Fibroblast of skin of scalp (primary cell): ENCODE measurements around the gene GNB1L.
"Not testable (repeated sequence)": the region's sequence is repeated elsewhere in the genome, so short reads cannot be mapped to it uniquely, and the experiment has no call there.

Experiments used
- DNase-seq: peaks from one replicate; pipeline ENCODE4 v3.0.0-alpha.2; 2013

Gene GNB1L

DNA sequence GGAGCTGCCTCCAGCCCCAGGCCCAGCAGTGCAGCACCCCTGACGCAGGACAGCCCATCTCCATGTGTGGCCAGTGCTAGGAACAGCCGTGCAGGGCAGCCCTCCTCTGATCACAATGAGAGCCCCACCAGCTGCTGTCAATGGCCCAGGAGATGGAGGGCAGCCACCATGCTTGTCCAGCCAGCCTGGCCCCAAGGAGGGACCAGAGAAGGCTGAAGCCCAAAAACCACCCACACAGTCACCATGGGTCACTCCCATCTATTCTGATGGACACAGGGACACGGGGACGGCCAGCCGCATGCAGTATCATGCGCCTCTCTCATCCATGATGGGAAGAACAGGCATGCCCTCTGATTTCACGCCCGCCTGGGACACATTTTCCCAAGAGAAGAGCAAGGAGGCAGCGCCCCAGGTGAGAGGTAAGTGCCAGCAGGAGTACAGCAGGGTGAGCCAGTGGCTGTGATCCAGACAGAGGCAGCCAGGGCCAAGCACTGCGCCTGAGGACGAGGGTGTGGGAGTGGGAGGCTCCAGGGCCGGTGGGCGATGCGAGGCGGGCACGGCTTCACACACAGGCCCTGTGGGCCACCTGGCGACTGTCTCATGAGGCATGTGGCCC lies 33.6 kb upstream of the GNB1L start:
- no peak for DNase-seq

DNA sequence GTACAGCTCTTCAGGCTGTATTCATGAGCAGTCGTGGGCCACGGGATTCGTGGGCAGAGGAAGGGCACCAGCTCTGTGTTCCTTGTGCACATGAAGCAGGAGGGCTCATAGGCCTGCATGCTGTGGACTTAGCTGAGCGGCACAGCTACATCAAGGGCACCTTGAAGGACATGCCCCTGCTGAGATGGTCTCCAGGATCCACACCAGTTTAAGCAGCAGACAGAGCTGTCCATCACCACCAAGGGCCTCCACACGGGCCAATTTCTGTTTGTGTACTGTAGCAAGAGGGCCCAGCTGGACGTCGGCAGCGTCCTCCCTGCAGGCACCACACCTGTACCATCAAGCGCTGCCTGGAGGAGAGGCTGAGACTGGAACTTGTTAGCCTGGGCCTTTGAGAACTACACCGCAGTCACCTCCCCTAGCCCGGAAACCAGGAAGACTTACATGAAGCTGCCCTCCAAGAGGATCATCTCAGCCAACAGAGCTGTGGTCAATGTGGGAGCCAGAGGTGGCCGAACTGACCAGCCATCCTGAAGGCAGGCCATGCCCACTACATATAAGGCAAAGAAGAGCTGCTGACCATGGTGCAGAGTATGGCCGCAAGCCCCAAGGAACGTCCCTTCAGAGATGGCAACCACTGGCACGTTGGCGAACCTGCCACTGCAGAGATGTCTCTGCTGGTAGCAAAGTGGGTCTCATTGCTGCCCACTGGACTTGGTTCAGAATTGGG lies 32.7 kb upstream of the GNB1L start:
- DNase-seq, result no peak

DNA sequence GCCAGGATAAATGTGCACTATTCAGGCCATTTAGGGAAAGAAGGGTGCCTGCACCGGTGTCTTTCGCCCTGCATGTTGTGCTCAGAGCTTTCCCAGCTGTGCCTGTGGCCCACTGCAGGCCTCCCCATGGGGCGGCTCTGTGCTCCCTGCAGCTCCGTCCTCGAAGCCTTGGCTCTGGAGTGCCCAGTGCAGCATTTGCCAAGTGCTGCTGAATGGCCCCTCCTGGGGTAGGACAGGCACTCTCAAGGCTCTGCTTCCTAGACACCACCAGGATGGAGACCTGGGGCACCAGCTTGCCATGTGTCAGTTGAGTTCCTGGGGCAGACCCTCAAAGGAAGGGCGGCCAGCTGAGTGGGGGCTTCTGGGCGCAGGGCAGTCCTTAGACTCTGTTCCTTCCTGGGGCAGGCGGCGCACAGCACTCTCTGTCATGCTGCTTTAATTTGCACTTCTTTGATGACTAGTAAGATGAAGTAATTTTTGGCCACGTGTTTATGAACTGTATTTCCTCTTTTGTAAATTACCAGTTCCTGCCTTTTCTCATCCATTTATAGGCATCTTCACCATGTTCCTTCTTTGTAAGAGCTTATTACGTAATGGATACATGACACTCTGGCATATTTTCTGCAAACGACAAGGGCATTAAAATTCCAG lies 32.1 kb upstream of the GNB1L start:
- DNase-seq, result peak; percentile 76

DNA sequence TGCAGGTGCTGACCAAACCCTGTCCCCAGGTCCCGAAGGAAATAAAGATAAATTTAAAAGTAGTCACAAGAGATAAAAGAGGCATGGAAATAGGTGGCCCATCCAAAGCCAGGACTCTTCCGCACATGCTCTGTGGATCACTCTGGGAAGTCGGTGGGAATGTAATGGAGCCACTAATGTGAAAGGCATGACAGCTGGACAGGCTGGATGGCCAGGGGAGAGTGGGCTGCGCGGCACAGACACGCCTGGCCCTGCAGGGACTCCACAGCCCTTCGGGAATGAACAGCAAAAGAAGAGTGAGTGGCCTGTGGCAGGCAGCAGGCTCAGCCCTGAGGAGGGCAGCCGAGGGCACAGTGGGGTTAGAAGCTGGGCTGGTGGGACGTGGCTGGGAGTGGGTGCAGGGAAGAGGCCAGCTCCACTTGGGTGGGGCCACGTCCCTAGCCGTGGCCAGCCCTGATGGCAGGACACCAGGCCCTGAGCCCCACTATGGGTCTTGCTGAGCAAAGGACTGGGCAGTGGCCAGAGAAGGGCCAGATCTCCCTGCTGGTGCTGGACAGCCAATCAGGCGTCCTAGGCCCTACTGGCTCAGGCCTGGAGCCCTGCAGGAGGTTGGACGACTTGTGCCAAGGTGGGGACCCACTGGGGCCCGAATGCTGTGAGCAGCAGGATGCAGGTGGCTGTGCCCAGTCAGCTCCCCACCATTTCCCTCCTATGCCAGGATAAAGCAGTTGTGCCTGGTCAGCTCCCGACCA lies 31.3 kb upstream of the GNB1L start:
- DNase-seq, result peak; percentile 28

DNA sequence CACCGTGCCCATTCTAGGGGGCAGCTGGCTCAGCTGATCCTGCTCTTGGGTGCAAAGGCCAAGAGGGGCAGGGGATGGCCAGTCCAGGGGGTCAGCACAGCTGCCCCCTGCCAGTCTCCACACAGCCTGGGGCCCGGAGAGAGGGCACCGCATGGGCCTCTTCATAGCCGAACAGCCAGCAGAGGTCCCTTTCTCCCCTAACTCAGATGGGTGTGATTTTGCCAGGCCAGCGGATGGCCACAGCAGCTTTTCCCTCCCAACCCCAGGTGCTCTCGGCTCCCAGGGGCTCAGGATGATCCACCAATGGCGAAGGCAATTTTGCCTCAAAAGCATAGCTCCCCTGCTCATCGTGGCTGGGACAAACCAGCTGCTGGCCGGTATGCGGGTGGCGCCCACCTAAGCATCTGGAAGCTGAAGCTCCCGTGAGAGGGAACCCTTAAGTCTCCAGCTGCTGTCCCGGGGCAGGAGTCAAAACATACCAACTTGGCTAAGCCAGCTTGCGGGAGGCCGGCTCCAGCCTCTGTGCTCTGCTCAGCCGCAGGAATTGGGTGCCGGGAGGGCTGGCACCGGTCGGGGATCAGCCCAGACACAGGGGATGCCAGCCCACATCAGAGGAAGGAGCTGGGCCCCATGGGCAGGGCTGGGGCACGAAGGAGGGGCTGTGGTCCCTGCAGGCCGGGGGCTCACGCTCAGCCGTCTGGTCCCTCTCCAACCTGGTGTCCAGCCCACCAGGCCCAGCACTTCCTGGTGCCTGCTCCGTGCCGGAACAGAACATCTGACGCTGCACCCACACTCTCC lies 30.5 kb upstream of the GNB1L start:
- DNase-seq, result peak; percentile 57

DNA sequence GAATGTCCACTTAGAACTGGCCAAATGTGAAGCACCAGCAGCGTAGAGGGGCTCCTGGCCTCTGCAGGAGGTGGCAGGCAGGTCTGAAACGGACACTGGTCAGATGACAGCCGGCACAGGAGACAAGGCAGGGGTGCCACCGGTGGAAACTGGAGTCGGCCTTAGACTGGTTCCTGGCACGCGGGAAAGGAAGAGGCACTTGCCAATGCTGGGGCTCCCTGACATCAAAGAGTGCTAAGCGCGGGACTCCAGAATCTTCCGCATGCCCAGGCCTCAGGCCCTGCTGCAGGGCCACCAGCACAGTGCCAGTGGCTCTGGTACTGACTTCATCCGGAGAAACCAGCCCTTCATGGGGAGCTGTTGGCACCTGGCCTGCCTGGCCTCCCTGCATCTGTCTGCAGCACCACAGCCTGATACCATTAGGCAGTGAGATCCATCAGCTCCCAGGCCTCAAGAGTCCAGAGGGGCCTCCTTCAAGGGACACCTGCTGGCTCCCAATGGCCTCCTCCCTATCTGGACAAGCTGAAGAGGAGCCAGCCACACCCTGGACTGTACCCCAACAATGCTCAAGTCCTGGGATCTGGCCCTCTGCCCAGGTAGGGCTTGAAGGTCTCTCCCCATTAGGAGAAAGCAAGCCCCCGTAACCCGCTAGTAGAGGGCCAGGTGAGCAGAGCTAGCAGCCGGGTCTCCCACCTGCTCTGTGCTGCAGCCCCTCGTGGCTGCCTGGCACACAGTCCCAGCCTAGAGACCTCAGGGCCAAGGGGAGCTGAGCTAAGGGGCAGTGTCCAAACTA lies 29.7 kb upstream of the GNB1L start:
- no peak for DNase-seq

DNA sequence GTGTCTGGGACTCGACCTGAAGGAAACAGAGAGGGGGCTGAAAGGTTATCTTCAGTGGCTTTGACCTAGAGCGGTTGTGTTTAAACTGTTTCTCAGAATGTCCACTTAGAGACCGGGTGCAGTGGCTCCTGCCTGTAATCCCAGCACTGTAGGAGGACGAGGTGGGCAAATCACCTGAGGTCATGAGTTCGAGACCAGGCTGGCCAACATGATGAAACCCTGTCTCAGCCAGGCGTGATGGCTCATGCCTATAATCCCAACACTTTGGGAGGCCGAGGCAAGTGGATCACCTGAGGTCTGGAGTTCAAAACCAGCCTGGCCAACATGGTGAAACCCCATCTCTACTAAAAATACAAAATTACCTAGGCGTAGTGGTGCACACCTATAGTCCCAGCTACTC lies 28.8 kb upstream of the GNB1L start:
- DNase-seq, result not testable (repeated sequence)

DNA sequence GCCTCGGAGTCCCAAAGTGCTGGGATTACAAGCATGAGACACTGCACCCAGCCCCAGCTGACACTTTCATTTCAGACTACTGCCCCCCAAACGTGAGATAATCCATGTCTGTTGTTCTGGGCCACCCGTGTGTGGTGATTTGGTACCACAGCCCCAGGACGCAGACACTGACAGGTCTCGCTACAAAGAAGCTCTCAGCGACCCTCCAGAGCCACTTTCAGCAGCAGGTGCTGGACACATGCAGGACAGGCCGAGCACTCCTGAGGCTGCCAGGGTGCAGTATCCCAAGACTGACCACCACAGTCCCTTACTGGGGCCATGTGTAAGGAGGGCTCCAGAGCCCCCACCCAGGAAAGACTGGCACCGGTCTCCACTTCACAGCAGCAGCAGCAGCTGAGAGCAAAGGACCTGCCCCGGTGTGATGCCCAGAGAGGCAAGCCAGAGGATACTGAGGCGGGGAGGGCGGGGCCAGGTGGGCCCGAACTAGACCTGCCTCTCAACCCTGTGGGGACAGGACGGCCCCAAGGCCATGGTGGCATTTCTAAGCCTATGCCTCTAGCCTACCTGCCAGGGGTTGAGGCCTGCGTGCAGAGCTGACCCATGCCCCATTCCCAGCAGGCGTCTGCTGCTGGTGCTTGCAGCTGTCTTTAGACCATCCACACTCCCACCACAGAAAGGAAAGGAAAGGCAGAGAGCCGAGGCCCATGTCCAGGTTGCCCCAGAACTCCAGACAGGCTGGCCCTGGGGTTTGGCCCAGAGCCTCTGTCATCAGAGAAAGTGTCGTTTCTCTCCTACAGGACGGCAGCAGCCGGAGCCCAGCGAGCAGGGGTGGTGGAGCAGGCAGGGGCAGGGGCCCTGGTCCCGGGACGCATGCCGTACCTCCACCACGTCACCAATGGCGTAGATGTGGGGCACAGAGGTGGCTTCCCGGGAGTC lies 28.0 kb upstream of the GNB1L start:
- DNase-seq, result no peak

DNA sequence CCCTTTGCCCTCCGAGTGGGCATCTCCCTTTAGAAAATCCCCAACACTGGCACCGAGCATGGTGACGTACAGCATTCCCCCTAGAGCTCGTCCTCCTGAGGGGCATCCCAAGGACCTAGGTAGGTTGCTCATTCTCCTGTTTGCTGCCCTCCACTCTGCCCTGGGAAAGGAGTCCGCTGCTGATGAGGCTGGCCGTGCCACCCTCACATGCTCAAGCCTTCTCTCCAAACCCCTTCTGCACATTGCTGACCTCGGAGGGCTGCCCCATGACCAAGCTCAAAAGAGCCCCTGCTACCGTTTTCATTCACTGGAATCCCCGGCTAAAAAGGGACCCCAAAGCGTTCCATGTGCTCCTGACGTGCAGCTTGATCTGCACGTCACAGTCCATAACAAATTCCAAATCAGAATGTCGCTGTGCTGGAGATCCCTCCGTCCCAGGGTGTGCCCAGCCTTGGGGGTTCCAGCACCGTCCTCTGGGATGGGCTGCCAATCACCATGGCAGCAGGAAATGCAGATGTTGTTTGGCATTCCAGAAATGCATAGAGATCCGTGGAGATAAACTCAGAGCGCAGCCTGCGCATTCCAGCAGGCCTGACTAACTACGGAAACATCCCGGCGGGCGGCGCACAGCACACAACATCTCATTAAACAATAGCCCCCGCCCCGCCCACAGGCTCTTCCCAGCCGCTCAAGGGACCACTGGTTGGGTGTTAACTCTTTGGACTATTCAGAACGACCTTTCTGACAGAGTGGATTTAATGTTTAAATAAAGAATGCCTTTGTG lies 26.3 kb upstream of the GNB1L start:
- DNase-seq, result peak; percentile 99

DNA sequence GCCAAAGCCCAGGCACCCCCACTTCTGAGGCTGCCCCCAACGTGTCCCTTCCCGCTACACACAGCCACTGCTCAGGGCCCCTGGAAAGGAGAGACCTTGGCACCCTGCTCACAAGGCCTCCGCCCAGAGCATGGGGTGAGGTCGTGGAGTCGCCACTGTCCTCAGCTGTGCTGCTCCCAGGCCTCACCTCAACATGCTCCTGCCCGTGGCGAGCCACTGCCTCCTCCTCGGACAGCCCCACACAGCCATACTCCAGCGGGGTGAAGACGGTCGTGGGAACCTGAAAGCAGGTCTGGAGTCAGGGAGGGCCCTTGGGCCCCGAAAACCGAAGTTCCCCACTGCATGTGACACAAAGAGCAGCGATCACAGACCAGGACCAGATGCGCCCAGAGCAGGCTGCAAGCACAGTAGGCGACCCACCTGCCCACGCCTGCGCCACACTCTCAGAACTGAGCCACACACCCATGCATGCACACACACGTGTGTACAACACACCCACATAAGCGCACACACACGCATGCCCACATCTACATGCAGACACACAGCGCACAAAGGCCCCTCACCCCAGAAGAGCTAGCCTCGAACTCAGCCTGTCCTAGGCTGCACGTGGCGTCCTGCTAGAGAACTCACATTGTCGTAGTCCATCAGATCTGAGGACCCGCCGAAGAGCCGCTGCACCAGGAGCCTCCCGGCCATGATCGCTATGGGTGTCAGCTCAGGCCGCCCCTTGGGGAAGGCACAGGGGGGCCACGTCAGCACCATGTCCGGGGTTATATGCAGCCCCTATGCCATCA lies 25.5 kb upstream of the GNB1L start:
- DNase-seq, result no peak

DNA sequence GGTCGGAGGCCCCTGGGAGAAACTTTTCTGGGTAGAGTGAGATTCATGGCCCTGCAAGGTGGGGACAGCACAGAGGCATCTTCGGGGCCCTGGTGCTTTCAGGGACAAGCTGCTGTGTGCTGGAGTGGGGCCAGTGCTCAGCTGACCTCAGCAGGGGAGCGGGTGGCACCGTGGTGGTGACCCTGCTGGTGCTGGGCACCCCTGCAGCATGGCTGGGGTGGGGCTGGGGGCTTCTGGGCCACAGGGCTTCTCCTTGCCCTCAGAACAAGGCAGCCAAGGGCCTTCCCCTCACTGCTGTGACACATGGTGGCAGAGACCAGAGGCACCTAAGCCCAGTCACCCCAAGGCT lies 24.9 kb upstream of the GNB1L start:
- no peak for DNase-seq

DNA sequence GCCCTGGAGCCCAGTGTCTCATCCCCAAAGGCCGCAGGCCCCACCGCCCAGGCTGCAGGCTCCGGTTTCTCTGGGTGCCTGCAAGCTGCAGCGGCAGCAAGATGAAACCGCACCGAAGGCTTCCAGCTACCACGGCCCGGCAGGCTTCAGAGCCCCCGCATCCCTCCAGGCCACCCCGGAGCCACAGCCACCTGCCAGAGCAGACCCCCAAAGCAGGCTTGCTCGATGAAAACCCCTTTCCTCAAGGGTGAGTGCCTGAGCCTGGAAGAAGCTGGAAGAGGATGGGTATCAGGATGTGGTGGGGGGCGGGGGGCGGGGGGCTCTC lies 24.5 kb upstream of the GNB1L start:
- no peak for DNase-seq

DNA sequence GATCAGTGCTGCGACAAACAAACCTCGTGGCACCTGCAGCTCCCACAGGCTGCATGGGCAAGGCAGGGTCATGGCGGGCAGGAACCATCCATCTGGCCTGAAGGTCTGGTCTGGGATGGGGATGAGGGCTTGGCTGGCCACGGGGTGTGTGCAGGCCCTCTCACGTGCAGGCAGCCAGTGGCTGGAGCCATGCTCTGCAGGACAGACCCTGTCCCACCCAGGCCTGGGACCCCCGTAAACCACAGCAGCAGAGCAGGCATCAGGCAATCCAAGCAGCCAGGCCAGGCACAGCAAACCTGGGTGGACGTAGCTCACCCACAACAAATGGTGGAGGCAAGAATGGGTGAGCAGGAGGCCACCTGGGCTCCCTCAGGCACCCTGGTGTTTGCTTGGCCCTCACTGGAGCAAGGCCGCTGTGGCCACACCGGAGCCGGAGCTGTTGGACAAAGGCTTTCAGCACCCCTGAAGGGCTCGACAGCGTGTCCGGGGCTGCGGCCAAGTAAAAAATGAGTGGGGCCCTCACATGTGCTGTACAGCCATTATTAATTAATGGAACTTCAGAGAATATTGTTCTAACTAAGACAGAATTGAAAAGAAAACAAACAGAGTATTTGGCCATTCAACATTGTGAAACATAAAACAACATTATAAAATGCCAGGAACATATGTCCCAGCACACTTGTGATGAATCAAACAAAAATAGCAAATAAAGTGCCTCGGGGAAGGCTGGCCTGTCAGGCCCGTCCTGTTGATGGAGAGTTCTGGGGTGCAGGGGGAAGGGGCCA lies 24.0 kb upstream of the GNB1L start:
- peak; percentile 54 for DNase-seq

DNA sequence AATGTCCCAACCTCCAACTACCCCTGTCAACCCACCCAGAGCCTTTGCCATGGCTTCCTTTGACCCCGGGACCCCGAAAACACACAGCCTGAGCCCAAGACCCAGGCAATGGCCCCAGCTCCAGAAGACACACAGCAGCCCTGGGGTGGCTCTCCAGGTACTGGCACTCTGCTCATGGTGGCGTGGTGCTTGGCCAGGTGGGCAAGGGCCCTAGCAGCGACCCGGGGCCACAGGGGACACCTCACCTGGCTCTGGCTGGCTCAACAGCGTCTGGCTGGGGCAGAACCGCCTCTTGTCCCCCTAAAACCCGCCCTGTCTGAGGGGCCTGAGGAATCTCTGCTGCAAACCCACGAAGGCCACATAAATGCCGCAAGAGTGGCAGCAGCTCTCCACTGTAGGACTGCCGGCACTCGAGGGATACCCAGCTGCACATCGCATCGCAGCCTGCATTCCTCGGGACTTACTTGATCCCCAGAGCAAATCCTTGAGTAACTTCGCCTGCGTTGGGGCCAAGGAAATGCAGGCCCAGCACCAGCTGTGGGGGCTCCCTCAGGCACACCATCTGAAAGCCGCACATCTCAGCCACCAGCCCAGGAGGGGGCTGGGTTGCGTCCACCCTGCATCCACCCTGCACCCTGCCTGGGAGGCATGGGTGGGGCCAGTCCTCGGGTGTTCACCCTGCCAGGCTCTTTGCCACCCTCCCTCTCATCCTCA lies 23.1 kb upstream of the GNB1L start:
- DNase-seq, result peak; percentile 81

DNA sequence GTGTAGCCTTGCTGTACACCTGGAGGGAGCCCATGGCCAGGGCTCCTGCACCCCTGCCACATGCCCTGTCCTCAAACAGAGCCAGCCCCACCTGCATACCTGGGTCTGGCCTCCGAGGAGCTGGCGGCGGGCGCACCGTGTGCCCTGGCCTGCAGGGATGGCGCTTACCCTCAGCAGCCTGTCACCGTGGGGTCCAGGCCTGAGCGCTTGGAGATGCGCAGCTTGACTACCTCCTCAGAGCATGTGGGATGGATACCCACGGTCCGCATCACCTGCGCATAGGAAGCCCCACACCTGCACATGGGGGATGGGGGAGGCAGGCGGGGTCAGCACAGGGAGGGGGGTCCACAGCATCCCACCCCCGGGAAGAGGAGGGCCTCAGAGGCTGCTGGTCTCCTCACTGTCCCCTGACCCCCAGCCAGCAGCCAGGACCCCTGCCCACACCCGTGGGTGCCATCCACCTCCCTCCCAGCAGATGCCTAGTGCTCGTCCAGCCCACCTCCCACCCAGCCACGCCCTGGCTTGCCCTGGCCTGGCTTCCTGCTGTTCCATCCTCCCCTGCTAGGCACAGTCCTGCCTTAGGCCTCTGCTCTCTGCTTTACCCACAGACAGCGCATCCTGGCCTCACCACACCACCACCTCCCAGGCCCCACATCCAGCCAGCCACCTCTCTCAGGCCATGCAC lies 22.4 kb upstream of the GNB1L start:
- no peak for DNase-seq

DNA sequence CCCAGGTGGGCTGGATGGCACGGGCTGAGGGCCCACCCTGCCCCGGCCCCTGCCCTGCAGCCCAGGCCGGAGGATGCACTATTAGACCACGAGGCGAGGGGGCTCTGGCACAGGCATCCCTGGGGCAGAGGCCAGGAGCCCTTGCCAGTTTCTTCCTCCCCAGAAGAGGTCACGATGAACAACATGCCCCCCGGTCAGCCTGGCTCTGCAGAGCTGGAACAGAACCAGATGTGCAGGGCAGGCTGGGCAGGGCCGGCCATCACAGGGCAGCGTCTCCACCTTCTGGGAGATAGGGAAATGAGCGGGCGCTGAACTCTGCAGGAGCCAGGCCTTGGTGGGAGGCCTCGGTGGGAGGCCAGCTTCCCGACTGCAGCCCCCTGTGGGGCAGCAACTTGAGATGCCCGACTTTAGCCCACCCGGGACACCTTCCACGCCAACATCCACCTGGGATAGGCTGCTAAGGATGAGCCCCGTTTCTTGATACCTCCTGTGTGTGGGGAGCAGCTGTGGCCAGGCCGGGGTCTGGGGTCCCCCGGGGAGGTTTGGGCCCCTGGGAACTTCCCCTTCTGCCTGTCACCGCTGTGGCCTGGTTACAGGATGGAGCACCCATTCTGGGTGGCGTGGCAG lies 21.8 kb upstream of the GNB1L start:
- DNase-seq, result no peak
